Adrenal gland (tissue), 5 donors: ENCODE data around the gene SRGAP1.
"Not testable (repeated sequence)": the region's sequence is repeated elsewhere in the genome, so short reads cannot be mapped to it uniquely, and the experiment has no call there.

Experiments
- POLR2A ChIP-seq, 2 donors: fragments of 450-650 bp; IDR thresholded peaks; one replicate each; pipeline ENCODE4 v1.6.1; 2017; ENCODE audit warnings: antibody characterized with exemption in 2 of 2, mild to moderate bottlenecking in 2 of 2, moderate library complexity in 1 of 2
- TF ChIP-seq, protein P1 (sequence below), 6 experiments: fragments of 450-650 bp in 4 of 6; fragments of 200-600 bp in 2 of 6; sonication (generic) in 1 of 6; IDR thresholded peaks; 1 replicate in 5 of 6; 2 replicates in 1 of 6; pipeline versions ENCODE4 v1.5.1 to v1.8.0; 2016 to 2021; ENCODE audit warnings: antibody characterized with exemption in 6 of 6, mild to moderate bottlenecking in 2 of 6, moderate library complexity in 1 of 6
- donor health status: DM: no; HTN: no; CAD: no.

DNA sequence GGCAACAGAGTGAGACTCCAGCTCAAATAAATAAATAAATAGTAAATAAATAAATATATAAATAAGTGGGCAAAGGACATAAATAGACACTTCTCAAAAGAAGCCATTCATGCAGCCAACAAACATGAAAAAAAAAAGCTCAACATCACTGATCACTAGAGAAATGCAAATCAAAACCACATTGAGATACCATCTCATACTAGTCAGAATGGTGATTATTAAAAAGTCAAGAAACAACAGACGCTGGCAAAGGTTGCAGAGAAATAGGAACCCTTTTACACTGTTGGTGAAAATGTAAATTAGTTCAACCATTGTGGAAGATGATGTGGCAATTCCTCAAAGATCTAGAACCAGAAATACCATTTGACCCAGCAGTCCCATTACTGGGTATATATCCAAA, 322.5 kb downstream of the SRGAP1 start:
- TF ChIP-seq, protein P1, sequence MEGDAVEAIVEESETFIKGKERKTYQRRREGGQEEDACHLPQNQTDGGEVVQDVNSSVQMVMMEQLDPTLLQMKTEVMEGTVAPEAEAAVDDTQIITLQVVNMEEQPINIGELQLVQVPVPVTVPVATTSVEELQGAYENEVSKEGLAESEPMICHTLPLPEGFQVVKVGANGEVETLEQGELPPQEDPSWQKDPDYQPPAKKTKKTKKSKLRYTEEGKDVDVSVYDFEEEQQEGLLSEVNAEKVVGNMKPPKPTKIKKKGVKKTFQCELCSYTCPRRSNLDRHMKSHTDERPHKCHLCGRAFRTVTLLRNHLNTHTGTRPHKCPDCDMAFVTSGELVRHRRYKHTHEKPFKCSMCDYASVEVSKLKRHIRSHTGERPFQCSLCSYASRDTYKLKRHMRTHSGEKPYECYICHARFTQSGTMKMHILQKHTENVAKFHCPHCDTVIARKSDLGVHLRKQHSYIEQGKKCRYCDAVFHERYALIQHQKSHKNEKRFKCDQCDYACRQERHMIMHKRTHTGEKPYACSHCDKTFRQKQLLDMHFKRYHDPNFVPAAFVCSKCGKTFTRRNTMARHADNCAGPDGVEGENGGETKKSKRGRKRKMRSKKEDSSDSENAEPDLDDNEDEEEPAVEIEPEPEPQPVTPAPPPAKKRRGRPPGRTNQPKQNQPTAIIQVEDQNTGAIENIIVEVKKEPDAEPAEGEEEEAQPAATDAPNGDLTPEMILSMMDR (IDR thresholded peaks at IDR 0.05), result not testable (repeated sequence)
- not testable (repeated sequence) for TF ChIP-seq POLR2A (IDR thresholded peaks at IDR 0.05)
